Forelimb muscle (tissue), 1 donor: ENCODE data around the gene AMMECR1. TPM values are rescaled to one million over a fixed set of nuclear protein-coding genes. Genes with fewer than 3 reads are reported as not detected.
"Not testable (repeated sequence)": the region's sequence is repeated elsewhere in the genome, so short reads cannot be mapped to it uniquely, and the experiment has no call there.

ENCODE experiments used
- DNase-seq: peaks from one replicate; pipeline ENCODE4 v3.0.0-alpha.2; 2013; ENCODE audit warnings: low read depth
- polyA plus RNA-seq: library from polyadenylated mRNA; unstranded; fragments of 120-200 nt; gene quantifications from one replicate; pipeline ENCODE4 v1.2.1, GENCODE V29; 2013; ENCODE audit not compliant: insufficient read length

AMMECR1 gene
- 7.7 TPM for polyA plus RNA-seq

DNA sequence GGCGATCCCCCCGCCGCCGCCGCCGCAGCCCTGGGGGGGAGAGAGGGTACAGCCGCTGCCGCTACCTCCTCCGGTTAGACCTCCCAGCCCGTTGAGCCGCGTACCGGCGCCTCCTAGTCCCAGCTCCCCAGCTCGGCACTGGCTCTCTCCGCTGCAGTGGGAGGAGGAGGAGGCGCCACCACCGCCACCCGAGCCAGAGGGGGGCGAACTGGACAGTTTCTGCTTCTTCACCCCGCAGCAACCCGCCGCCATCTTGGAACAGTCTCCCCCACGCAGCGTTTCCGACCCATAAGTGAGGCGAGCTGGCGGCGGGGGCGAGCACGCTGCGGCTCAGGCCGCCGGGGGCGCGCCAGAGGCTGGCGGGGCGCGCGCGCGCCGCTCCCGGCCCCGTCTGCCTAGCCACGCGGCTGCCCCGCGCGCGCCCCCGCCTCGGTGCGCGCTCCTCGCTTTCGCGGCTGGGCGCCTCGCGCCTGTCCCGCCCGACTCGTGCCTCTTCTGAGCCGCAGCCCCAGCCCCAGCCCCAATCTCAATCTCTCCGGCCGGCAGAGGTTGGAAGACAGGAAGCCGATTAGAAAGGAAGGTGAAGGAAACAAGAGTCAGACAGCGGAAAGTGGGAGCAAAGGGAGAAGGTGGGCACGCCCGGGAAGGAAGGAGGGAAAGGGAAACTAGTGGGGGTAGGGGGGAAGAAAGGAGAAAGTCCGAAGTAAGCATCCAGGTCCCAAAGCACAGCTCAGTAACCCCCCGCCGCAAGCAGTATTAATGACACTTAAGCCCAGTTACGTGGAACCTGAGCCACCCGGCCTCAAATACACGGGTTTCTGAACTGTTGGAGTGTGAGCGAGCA, at the start of gene AMMECR1:
AMMECR1 (minus strand) TSS at position 266 of the 844 bp plus-strand sequence; CDS start at position 252, 14 bp downstream.
- DNase-seq: peak; percentile 68

DNA sequence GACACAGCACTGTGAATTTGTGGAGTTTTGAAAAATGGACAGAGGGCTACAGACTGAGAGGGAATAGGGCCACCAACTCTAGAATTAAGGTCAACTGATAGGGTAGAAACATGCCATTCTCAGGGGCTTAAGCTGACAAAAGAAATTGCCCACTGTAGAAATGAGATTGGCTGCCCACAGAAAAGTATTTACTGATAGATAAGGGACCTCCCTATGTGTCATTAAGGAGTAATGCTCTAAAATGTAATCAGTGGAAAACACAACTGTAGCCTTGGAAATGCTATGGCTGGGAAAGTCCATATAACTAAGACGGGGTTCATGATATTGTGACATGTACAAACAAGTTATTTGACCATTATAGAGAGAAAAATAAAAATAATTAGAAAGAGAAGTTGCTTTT, 45.4 kb upstream of the AMMECR1 start:
- no peak for DNase-seq

DNA sequence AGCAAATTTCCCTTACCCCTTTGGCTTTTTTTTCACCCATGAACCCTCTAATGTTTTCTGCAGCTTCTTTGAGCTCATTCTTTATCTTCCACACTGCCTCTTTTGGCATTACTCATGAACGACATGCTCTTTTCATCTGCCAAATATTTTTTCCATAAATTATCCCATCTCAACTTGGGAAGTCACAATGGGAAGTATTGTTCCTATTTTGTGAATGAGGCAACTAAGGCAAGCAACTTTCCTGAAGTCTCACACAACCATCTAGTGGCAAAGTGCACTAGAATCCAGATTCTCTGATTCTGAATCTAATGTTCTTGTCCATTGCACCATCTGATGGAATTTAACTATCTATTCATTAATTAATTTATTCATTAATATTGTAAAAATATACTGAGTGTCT, 41.4 kb upstream of the AMMECR1 start:
- no peak for DNase-seq

DNA sequence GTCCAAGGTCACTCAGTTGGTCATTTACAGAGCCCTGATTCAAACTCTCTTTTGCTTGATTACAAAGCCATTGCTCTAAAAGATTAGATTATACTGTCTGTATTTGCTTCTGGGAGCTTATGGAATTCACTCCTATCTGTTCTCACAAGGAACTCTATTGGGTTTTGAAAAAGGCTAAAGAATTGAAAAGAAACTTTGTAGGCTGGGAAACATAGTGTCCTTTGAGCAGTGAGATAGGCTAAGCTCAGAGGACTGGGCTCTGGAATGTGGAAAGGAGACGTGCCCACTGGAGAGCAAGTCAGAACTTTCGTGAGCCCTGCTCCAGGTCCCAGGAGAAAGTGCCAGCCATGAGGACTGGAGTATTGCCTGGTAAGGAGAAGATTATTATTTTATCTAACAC, 40.7 kb upstream of the AMMECR1 start, which contains the start of gene RTL9:
RTL9 (plus strand) TSS at position 301 of the 400 bp plus-strand sequence. CDS start 91,770 bp downstream, outside the sequence.
- no peak for DNase-seq

GRCh38 chrX:110346681-110347080, 28.8 kb upstream of the AMMECR1 start:
- no peak for DNase-seq

DNA sequence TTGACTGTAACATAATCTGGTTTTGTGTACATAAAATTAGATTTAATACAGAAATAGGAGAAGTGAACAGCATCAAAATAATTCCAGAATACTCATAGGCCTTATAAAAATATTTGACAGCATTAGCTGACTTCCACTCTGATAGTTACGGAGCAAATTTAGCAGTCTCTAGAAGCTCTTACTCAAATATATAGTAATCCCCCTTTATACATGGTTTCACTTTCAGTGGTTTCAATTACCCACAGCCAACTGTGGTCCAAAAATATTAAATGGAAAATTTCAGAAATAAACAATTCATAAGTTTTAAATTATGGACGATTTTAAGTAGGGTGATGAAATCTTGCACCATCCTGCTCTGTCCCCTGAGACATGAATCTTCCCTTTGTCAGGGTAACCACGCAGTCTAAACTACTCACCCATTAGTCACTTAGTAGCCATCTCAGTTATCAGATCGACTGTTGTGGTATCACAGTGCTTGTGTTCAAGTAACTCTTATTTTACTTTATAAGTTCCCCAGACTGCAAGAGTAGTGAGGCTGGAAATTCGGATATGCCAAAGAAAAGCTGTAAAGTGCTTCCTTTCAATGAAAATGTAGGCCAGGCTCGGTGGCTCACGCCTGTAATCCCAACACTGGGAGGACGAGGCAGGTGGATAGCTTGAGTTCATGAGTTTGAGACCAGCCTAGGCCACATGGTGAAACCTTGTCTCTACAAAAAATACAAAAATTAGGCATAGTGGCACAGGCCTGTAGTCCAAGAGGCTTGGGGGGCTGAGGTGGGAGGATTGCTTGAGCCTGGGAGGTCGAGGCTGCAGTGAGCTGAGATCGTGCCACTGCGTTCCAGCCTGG, 23.5 kb upstream of the AMMECR1 start:
- DNase-seq: no peak

DNA sequence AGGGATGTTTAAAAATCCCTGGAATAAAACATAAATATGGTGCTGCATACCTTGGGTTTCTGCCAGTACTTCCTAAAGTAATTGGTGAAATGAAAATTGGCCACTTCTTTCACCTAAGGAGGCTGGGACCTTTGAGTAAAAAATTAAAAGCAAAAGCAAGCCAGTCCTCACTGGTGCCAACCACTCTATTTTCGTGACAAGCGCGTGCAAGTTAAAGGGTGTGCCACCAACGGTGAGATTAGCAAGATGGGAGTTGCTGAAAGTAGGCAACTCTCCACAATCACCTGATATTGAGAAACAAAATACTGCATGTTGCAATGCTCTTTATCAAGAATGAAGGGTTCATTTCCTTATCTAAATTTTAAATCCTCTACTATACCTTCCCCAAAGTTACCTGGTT, 21.1 kb upstream of the AMMECR1 start:
- no peak for DNase-seq

GRCh38 chrX:110333458-110333857, 15.6 kb upstream of the AMMECR1 start:
- not testable (repeated sequence) for DNase-seq

- DNase-seq: no peak
Measured at GRCh38 chrX:110331444-110332030, 13.7 kb upstream of the AMMECR1 start.

DNA sequence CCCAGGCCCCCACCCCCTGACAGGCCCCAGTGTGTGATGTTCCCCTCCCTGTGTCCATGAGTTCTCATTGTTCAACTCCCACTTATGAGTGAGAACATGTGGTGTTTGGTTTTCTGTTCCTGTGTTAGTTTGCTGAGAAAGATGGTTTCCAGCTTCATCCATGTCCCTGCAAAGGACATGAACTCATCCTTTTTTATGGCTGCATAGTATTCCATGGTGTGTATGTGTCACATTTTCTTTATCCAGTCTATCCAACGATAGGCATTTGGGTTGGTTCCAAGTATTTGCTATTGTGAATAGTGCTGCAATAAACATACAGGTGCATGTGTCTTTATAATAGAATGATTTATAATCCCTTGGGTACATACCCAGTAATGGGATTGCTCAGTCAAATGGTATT, 10.7 kb upstream of the AMMECR1 start:
- DNase-seq: not testable (repeated sequence)

DNA sequence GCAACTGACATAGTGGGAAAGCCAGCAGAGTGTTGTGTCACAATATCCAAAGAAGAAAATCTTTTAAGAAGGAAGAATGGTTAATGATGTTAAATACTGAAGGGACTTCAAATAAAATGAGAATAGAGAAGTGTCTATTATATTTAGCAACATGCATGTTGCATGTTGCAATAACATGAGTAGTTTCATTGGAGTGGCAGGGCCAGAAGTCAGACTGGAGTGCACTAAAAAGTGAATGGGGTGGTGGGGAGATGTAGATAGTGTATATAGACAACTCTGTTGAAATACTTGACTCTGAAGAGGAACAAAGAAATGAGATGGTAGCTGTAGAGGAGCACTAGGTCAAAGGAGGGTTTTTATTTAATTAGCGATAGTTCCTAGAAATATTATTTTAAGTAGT, 9.5 kb upstream of the AMMECR1 start:
- no peak for DNase-seq

- DNase-seq: no peak
Measured at GRCh38 chrX:110326712-110327111, 8.8 kb upstream of the AMMECR1 start.

DNA sequence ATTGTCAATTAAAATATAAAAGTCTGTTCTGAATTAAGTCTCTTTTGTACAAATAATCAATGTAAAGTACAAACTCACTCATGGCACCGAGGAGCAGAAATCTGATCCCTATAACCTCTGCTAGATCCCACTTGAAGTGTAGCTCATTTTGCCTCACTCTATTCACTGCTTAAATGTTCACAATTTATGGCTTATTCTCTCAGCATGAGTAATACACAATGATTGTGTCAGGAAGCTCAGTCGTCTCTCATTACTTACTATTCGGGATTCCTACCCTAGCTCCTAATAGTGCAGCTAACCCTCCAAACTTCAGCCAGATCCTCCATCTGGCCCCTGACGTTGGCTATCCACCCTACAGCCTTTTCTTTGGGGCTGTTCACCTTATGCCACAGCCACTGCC, 4.7 kb upstream of the AMMECR1 start:
- no peak for DNase-seq

DNA sequence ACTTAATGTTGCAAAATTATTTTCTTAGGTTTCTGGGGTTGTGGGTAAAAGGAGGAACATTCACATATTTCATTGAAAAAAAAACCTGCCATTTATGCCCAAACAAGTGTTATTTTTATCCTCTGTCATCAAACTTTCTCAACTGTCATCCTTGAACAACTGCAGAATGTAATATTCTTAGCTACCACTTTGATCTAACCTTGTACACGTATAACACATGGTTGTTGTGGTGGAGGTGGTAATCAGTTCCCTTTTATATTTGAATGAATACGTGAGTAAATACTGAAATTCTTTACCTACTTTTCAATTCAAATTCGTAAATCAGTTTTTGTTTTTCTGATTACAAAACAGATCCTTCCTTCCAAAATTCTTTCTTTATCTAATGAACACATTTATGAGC, 3.8 kb upstream of the AMMECR1 start:
- DNase-seq: no peak

DNA sequence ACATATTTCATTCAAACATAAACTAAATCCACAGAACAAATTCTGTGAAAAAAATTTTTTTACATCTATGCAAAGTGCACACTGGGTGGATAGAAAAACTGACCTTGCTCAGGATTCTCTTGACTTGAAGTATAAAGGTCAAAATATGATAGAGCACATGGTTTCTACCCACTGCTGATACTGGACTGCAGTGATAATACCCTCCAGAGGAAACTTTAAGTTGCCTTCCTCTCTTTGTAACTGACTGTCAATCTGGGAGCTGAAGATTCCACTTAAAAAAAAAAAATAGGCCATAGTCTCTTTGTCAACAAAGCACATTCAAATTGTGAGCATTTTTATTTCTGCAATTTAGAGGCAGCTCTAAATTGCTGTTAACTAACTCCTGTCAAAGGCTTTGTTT, 3.2 kb upstream of the AMMECR1 start:
- DNase-seq: no peak

GRCh38 chrX:110320381-110320987, 2.6 kb upstream of the AMMECR1 start:
- no peak for DNase-seq

GRCh38 chrX:110318664-110318968, 731 bp upstream of the AMMECR1 start:
- no peak for DNase-seq

DNA sequence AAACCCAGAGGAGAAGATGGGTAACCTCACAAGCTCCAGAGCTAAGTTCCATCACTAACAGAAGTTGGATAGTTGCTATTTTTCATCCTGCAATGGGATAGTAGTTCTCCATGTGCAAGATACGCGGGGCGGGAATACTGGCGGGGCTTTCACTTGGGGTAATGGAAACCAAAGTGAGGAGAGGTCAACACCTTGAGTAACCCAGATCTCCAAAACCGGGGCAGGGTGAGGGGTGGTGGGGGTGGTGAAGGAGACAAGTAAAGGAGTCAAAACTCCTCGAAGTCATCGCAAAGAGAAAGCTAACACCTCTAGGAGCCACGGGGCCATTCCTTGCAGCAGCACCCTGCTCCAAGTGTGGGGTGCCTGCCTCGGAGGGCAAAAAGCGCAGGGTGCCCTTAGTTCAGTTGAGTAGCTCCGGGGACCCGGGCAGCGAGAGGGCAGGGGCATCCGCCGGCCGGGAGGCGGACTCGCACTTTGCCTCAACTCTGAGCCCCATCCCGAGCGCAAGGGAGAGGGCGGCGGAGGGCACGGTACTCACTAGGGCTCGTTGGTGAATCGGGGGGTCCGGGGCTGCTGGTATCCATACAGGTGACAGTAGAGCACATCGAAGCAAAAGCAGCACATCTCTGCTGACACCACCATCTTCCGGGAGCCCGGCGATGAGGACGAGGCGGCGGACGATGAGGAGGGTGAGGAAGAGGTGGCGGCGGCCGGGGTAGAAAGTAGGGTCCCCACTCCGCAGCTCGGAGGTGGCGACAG, 645 bp downstream of the AMMECR1 start:
- no peak for DNase-seq

GRCh38 chrX:110316351-110317060, 1.4 kb downstream of the AMMECR1 start:
- DNase-seq: peak; percentile 14

GRCh38 chrX:110315551-110315950, 2.3 kb downstream of the AMMECR1 start:
- DNase-seq: no peak
